ENCODE results near the gene KIAA1549. TPM values are rescaled to one million over a fixed set of nuclear protein-coding genes. Genes with fewer than 3 reads are reported as not detected.

KIAA1549 gene
- total RNA-seq, 4 donors from 2014 or later = 1.6 to 2.4 (median 1.7) TPM

- H3K36me3 ChIP-seq = no peaks in the 10 kb centered on the region
- 91 to 93% methylated on average over 7 of the region's 7 CpGs for WGBS, 2 donors
Measured at GRCh38 chr7:138878051-138878450, 103.1 kb downstream of the KIAA1549 start.

DNA sequence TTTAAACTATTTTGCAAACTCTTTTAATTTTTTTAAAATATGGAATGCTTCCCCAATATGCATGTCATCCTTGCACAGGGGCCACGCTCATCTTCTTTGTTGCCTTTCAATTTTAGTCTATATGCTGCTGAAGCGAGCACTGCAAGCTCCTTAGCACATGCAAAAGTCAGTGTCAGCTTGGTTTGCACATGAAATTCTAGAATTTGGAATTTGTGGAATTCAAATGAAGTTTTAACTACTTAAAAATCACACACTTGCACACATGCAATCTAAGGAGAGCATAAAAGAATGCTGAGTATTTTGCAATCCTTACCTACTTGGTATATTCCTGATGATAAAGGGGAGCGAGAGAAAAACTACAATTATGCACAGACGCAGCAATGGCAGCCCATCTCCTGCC lies 104.9 kb downstream of the KIAA1549 start:
- peaks cover 0 to 6% (median 0%) of the 10 kb centered on the region in 4 donors for H3K4me1 ChIP-seq
- TF ChIP-seq EP300 (IDR thresholded peaks at IDR 0.05) (no peak), CTCF (IDR thresholded peaks at IDR 0.05) (no peak), POLR2A (IDR thresholded peaks at IDR 0.05) (no peak)
- no peak overlapping the region for H3K4me3 ChIP-seq
- H3K9me3 ChIP-seq = no peaks in the 10 kb centered on the region
- DNase-seq (ENCODE audit: low spot score in 2 of 2) = no peak
- H3K36me3 ChIP-seq = peaks cover 0 to under 1% (median 0%) of the 10 kb centered on the region in 3 donors
- H3K27me3 ChIP-seq = no peaks in the 10 kb centered on the region
- H3K27ac ChIP-seq = no peak overlapping the region
- 88 to 96% methylated on average over 4 of the region's 4 CpGs for WGBS, 2 donors

More at GRCh38 chr7:138878051-138878450, 103.1 kb downstream of the KIAA1549 start:
- DNase-seq (ENCODE audit: low spot score in 2 of 2) = no peak
- Histone ChIP-seq H3K4me1 (peaks cover 0 to 8% (median 0%) of the 10 kb centered on the region in 4 donors), H3K4me3 (no peak overlapping the region), H3K9me3 (no peaks in the 10 kb centered on the region), H3K27me3 (no peaks in the 10 kb centered on the region), H3K27ac (no peak overlapping the region)
- TF ChIP-seq POLR2A (IDR thresholded peaks at IDR 0.05) (no peak), EP300 (IDR thresholded peaks at IDR 0.05) (no peak), CTCF (IDR thresholded peaks at IDR 0.05) (no peak)

DNA sequence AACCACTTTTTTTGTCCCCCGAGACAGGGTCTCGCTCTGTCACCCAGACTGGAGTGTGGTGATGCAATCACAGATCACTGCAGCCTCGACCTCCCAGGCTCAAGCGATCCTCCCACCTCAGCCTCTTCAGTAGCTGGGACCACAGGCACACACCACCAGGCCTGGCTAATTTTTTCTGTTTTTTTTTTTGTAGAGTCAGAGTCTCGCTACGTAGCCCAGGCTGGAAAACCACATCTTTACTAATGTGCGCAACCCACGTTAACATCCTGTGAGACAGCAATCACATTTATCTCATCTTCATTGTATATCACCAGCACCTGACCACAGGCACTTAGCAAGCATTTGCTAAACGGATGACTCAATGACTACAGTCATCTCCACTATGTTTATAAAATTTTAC lies 105.4 kb downstream of the KIAA1549 start:
- TF ChIP-seq EP300 (IDR thresholded peaks at IDR 0.05) = no peak
- TF ChIP-seq CTCF (IDR thresholded peaks at IDR 0.05) = no peak
- no peak for TF ChIP-seq POLR2A (IDR thresholded peaks at IDR 0.05)
- H3K36me3 ChIP-seq = peaks cover 0 to 5% (median 0%) of the 10 kb centered on the region in 3 donors
- DNase-seq (ENCODE audit: low spot score in 2 of 2) = no peak
- H3K27ac ChIP-seq = no peak overlapping the region
- no peaks in the 10 kb centered on the region for H3K27me3 ChIP-seq
- 88 to 91% methylated on average over 9 of the region's 9 CpGs for WGBS, 2 donors
- H3K4me3 ChIP-seq = no peak overlapping the region
- H3K4me1 ChIP-seq = peaks cover 0 to under 1% (median 0%) of the 10 kb centered on the region in 4 donors
- H3K9me3 ChIP-seq = no peaks in the 10 kb centered on the region

DNA sequence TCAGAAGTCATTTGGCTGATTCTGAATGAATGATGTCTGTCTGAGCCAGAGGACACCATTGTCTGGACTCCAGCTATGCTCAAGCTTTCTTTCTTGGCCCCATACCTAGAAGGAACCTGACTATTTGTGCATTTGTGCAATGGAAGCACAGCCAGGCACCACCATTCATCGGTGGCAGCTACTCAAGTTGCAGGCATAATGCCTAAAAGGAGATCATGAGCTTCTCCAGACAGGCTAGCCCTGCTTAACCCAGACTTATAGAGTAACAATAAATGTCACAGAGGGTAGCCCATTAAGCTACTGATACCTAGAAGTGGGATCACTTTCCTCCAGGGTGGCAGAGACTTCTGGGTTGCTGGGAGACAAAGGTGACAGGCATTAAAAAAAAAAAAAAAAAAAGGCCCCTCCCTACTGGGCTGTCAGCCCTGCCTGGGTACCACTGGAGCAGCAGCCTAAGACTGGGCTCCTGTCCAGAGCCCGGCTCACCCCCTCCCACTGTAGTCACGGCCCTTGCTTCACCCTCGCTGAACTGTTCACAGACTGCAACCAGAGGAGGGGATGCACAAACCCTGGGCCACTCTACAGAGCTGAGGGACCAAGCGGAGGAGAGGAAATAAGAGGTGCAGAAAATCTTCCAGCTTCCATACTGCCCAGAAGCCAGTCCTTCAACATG lies 107.8 kb downstream of the KIAA1549 start:
- Histone ChIP-seq H3K4me1 (no peaks in the 10 kb centered on the region), H3K4me3 (no peak overlapping the region), H3K27me3 (no peaks in the 10 kb centered on the region), H3K36me3 (peaks cover 0 to 30% (median 0%) of the 10 kb centered on the region in 3 donors), H3K27ac (no peak overlapping the region), H3K9me3 (no peaks in the 10 kb centered on the region)
- 57 to 60% methylated on average over 5 of the region's 5 CpGs for WGBS, 2 donors
- no peak for DNase-seq (ENCODE audit: low spot score in 2 of 2)
- no peak for TF ChIP-seq EP300 (IDR thresholded peaks at IDR 0.05)
- TF ChIP-seq CTCF (IDR thresholded peaks at IDR 0.05) = no peak
- no peak for TF ChIP-seq POLR2A (IDR thresholded peaks at IDR 0.05)

DNA sequence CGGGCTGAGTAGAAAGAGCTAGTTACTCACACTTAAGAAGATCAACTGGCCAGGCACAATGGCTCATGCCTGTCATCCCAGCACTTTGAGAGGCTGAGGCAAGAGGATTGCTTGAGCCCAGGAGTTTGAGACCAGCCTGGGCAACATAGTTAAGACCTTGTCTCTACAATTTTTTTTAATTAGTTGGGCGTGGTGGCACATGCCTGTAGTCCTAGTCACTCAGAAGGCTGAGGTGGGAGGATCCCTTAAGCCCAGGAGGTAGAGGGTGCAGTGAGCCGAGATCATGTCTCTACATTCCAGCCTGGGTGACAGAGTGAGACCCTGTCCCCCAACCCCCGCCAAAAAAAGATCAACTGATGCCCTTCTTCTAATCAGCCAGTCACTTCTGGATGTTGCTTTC lies 108.6 kb downstream of the KIAA1549 start:
- Histone ChIP-seq H3K27ac (no peak overlapping the region), H3K27me3 (no peaks in the 10 kb centered on the region), H3K4me3 (no peak overlapping the region), H3K9me3 (no peaks in the 10 kb centered on the region), H3K4me1 (no peaks in the 10 kb centered on the region), H3K36me3 (peaks cover 0 to 38% (median 0%) of the 10 kb centered on the region in 3 donors)
- DNase-seq (ENCODE audit: low spot score in 2 of 2) = no peak
- TF ChIP-seq CTCF (IDR thresholded peaks at IDR 0.05) (no peak), EP300 (IDR thresholded peaks at IDR 0.05) (no peak), POLR2A (IDR thresholded peaks at IDR 0.05) (no peak)
- WGBS, 2 donors = 90 to 92% methylated on average over 4 of the region's 4 CpGs

Measured in tibial nerve (tissue), 4 donors.